Medulla oblongata (tissue), 1 donor: ENCODE data around the gene HOXB6.

ENCODE experiments used
- DNase-seq: peaks from one replicate; pipeline ENCODE4 v3.0.0-alpha.2; 2015; ENCODE audit errors: extremely low spot score

HOXB6 gene

GRCh38 chr17:48634493-48635208, 29.9 kb upstream of the HOXB6 start:
- no peak for DNase-seq

DNA sequence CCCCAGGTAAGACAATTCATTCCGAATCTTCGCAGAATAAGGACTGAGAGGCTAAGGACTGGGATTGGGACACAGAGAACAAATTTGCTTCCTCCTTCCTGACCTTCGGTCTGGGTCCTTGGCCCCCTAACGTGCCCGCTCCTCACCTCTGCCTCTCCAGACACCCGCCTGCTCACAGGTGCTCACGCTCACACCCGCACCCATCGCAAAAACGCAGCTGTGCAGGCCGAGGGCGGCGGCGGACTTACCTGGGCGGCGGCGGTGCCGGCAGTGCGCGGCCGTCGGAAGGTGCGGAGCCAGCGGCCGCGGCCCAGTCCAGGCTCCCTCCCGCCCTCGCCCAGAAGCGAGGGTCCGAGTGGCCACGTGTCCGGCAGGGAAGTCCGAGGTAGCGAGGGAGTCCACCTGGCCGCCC, 28.5 kb upstream of the HOXB6 start:
- DNase-seq, result no peak

- no peak for DNase-seq
Observed at GRCh38 chr17:48632579-48633265, 27.9 kb upstream of the HOXB6 start.

- no peak for DNase-seq
Observed at GRCh38 chr17:48631693-48632578, 27.1 kb upstream of the HOXB6 start.

GRCh38 chr17:48630925-48631692, 26.3 kb upstream of the HOXB6 start:
- DNase-seq, result no peak

GRCh38 chr17:48630009-48630924, 25.5 kb upstream of the HOXB6 start:
- no peak for DNase-seq

DNA sequence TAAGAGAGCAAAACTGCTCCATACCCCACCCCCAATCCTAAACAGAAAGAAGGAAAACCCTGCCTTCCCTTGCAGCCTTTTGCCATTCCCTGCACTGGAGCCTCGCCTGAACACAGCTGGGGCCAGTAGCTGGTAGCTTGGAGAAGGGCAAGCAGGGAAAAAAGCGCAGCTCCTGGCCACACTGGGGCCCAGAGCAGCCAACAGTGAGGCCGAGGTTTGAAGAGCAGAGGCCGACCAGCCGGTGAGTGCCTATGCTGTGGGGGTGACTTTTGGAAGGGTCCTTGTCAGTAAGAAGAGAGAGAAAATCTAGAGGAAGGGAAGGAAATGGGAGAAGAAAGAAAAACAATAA, 24.6 kb upstream of the HOXB6 start:
- DNase-seq, result no peak

GRCh38 chr17:48628649-48629410, 24.0 kb upstream of the HOXB6 start:
- DNase-seq, result no peak

GRCh38 chr17:48627623-48628521, 23.1 kb upstream of the HOXB6 start:
- no peak for DNase-seq

DNA sequence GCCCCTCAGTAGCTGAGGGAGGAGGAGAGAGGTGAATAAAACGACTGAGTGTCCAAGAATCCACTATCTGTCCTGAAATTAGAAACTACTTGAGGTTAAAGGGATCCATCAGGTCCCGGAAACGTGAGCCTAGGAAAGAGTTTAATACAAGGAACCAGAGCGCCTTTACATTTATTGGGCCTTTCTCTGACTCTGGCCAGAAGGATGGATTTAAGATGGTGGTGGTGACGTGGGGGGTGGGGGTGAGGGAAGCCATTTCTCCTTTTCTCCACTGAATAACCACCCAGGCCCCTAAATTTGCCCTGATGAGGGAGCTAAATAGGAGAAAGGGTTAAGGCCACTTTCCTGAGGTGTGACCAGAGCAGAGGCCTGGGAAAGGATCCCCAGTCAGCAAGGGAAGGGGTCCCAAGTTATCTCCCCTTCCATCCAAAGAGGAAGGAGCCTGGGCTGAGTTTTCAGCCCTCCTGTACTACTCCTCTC, 22.4 kb upstream of the HOXB6 start:
- no peak for DNase-seq

DNA sequence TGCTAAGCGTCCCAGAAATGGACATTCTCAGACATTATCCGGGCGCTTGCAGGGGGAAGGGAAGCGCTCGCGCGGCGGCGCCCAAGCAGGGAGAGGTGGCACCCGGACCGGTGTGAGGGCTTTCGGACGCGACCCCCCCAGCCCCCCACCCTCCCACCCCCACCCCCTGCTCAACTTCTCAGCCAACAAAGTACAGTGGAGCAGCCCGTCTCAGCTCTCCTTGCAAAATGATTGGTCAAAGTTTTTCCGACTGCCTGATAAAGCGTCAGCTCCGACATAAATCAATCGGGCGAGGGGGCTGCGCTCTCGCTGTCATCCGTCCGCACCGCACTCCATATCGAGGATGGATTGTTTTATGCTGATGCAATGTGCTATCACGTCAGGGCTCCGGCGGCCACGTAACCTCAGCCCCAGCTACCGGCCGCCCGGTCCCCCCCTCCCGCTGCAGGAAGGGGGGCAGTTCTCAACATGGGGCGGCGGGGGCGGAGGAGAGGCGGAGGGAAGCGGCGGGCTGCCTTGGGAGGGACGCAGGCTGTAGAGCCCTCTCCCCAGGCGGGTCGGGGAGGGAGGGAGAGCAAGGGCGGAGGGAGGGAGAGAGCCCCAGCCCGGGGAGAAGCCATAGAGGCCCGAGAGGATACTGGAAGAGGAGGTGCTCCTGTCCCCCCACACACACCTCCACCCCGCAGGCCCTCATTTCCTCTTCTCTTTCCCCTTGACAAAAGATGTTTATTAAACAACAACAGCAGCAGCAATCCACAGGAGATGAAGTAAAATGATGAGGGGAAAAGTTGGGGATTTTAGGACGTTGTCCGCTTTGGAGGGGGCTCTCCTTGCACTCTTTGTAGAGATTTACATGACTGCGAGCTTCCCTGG, 21.7 kb upstream of the HOXB6 start, which contains the start of gene HOXB9:
HOXB9 (minus strand) TSS at position 114 of the 873 bp plus-strand sequence; CDS start at position 25, 89 bp downstream.
- no peak for DNase-seq

GRCh38 chr17:48625495-48626244, 20.9 kb upstream of the HOXB6 start:
- no peak for DNase-seq

DNA sequence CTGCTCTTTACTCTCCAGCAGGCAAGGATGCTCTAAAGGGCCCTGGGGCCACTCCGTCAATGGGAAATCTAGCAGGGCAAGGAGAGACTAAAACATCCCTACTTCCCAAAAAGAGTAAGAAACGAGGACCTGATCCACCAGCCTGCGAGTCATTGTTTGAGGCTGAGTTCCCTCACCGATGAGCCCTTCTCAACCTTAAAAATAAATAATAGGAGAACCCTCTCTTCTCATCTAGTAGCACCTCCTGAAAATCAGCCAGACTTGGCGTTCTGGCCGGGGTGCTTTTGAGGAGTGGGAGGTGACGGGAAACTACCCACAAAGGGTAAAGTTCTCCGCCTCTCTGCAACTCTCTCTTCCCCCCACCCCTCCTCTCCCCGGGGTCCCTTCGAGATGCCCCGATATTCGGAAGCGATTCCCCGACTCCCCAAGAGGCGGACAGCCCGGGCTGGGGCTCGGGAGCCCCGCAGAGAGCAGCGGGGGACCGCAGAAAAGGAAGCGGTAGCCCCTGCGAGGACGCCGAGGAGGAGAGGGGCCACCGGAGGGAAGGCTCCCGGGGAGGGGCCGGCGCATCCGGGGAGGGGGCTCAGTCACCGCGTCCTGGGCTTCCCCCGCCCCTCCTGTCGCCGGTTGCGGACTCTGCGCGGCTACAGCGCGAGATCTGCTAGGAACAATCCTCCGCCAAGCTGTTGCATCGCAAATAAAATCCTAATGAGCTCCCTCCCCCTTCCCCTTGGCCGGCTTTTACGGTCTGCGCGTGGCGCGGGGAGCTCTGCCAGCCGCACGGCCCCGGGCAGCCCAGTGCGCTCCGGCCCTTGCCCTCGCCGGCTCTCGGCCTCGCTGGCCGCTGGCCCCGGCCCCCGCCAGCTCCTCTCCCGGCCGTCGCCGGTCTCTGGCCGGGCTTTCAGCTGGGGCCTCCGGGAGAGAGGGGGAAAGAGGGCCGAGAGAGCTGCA, 20.0 kb upstream of the HOXB6 start:
- DNase-seq, result no peak

DNA sequence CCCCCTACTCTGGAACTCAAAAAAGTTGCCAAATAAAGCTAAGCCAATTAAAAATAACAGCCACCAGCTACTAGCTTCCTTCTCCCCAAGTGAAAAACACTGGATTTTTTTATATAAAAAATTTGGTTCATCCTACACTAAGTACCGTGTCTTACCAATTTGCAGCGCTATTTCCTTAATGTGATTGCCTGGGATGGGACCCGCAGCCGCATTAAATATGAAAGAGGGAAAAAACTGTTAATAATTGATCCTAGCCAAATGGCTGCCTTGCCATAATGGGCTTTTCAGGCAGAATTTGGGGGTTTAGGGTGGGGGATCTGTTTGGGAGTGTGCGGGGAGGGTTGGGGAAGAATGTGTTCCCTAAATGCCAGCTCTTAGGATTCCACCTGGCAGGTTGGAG, 19.3 kb upstream of the HOXB6 start:
- no peak for DNase-seq

- DNase-seq, result no peak
Observed at GRCh38 chr17:48623583-48623982, 18.8 kb upstream of the HOXB6 start.

GRCh38 chr17:48622857-48623256, 18.1 kb upstream of the HOXB6 start:
- no peak for DNase-seq
